Endothelial cell of umbilical vein (primary cell): ENCODE data around the gene TTLL12. TPM values are rescaled to one million over a fixed set of nuclear protein-coding genes. Genes with fewer than 3 reads are reported as not detected.

Source experiments
- BruUV-seq: library from RNA; stranded (reverse); fragments of 400-500 nt; replicated peaks from 2 replicates; lab custom pipeline; 2021; lab: Mats Ljungman, UMichigan
- CTCF ChIA-PET: fragments of 300-600, 350-600 bp; sonication (Branson Sonifier 250); formaldehyde crosslinking; loops from one replicate; lab custom pipeline; 2021; ENCODE audit warnings: antibody characterized with exemption, inconsistent platforms; lab: Charles Lee
- POLR2A ChIA-PET: fragments of 300-600, 350-600 bp; sonication (Branson Sonifier 250); formaldehyde crosslinking; loops from one replicate; lab custom pipeline; 2021; ENCODE audit warnings: antibody characterized with exemption, inconsistent platforms; lab: Charles Lee
- DNase-seq: peaks from one replicate; pipeline ENCODE4 v3.0.0-alpha.2; 2011; ENCODE audit warnings: low read depth, low spot score
- FAIRE-seq: peaks from 2 replicates; lab custom pipeline; 2011; peaks lifted over from hg19 to GRCh38; lab: Jason Lieb, UNC
- H2AFZ ChIP-seq: 2 replicates; pipeline ENCODE4 v1.6.0; 2012; ENCODE audit warnings: low read depth, low read length, control low read depth, inconsistent platforms
- H3K27ac ChIP-seq: 2 replicates; pipeline ENCODE4 v1.5.1; 2011; ENCODE audit warnings: low read depth, mild to moderate bottlenecking, control low read depth, low read length, moderate library complexity; ENCODE audit not compliant: insufficient read depth
- H3K27me3 ChIP-seq, 2 experiments: 2 replicates each; pipeline versions ENCODE4 v1.6.0 to v1.6.1; 2011; ENCODE audit warnings: low read length in 2 of 2, mixed read lengths in 1 of 2; ENCODE audit not compliant: control insufficient read depth in 2 of 2, insufficient read depth in 2 of 2
- H3K36me3 ChIP-seq, 2 experiments: 2 replicates in 1 of 2; 3 replicates in 1 of 2; pipeline ENCODE4 v1.5.1; 2011; ENCODE audit warnings: low read length in 2 of 2, mild to moderate bottlenecking in 1 of 2, moderate library complexity in 1 of 2; ENCODE audit not compliant: control insufficient read depth in 2 of 2, insufficient read depth in 2 of 2; ENCODE audit errors: extremely low read depth in 1 of 2
- H3K4me1 ChIP-seq: 3 replicates; pipeline ENCODE4 v1.5.1; 2011; ENCODE audit warnings: mild to moderate bottlenecking, low read length; ENCODE audit not compliant: control insufficient read depth, insufficient read depth; ENCODE audit errors: extremely low read depth
- H3K4me2 ChIP-seq: 2 replicates; pipeline ENCODE4 v1.6.1; 2011; ENCODE audit warnings: low read length, control low read depth, mixed read lengths; ENCODE audit not compliant: insufficient read depth
- H3K4me3 ChIP-seq, 3 experiments: fragments of 200-600 bp in 1 of 3; sonication (generic), shearing (Covaris generic) in 1 of 3; replicated peaks in 1 of 3; 2 replicates each; pipeline ENCODE4 v1.5.1; 2011 to 2016; ENCODE audit warnings: control low read depth in 3 of 3, low read length in 3 of 3, mild to moderate bottlenecking in 2 of 3, inconsistent platforms in 1 of 3, low read depth in 1 of 3, moderate library complexity in 1 of 3; ENCODE audit not compliant: insufficient read depth in 1 of 3
- H3K79me2 ChIP-seq: 2 replicates; pipeline ENCODE4 v1.6.0; 2012; ENCODE audit warnings: low read length, inconsistent platforms; ENCODE audit not compliant: control insufficient read depth, insufficient read depth
- H3K9ac ChIP-seq: replicated peaks from 2 replicates; pipeline ENCODE3; 2011; ENCODE audit warnings: low read length, control low read depth; ENCODE audit not compliant: insufficient read depth; ENCODE audit errors: extremely low read depth
- H3K9me1 ChIP-seq: replicated peaks from 3 replicates; pipeline ENCODE4 v1.6.0; 2011; ENCODE audit warnings: mild to moderate bottlenecking, low read length; ENCODE audit not compliant: control insufficient read depth, insufficient read depth; ENCODE audit errors: extremely low read depth
- H3K9me3 ChIP-seq: replicated peaks from 2 replicates; pipeline ENCODE4 v1.5.1; 2012; ENCODE audit warnings: low read length, inconsistent platforms; ENCODE audit not compliant: control insufficient read depth, insufficient read depth
- H4K20me1 ChIP-seq: replicated peaks from 2 replicates; pipeline ENCODE3; 2011; ENCODE audit warnings: mild to moderate bottlenecking, low read length; ENCODE audit not compliant: control insufficient read depth, insufficient read depth; ENCODE audit errors: extremely low read depth
- CTCF ChIP-seq, 2 donors: IDR thresholded peaks; 1 replicate in 1 of 2; 2 replicates in 1 of 2; pipeline ENCODE4 v1.5.1; 2011; ENCODE audit warnings: low read length in 2 of 2, mild to moderate bottlenecking in 2 of 2, moderate library complexity in 2 of 2, control low read depth in 1 of 2, inconsistent platforms in 1 of 2, low read depth in 1 of 2; ENCODE audit not compliant: insufficient read depth in 1 of 2; ENCODE audit errors: extremely low read depth in 1 of 2
- FOS ChIP-seq: IDR thresholded peaks from 2 replicates; pipeline ENCODE4 v1.6.1; 2011; ENCODE audit warnings: mild to moderate bottlenecking, low read length, moderate library complexity, borderline replicate concordance; ENCODE audit not compliant: insufficient read depth
- GATA2 ChIP-seq: IDR thresholded peaks from 2 replicates; pipeline ENCODE4 v1.7.0; 2011; ENCODE audit warnings: low read depth, mild to moderate bottlenecking, moderate library complexity, mixed read lengths, low read length; ENCODE audit not compliant: insufficient read length, insufficient read depth
- JUN ChIP-seq: IDR thresholded peaks from 2 replicates; pipeline ENCODE4 v1.6.1; 2011; ENCODE audit warnings: borderline replicate concordance, low read depth; ENCODE audit not compliant: insufficient read length, insufficient read depth
- POLR2A ChIP-seq: IDR thresholded peaks from 2 replicates; pipeline ENCODE4 v1.6.1; 2012; ENCODE audit warnings: low read depth, mild to moderate bottlenecking, control low read depth, low read length
- dilution Hi-C: fragments of 300-500 bp; cut with MboI; formaldehyde crosslinking; loops from one replicate; pipeline ENCODE4 v1.15.0; 2019; ENCODE audit warnings: low sequenced_read_pairs; ENCODE audit not compliant: extremely low pct_ligation_motif_present
- intact Hi-C: fragments of 100-400 bp; cut with micrococcal nuclease; formaldehyde crosslinking; loops from one replicate; pipeline ENCODE4 v1.10.0; 2022
- polyA plus RNA-seq, 4 experiments: library from polyadenylated mRNA; depleted of rRNA in 3 of 4; stranded (reverse) in 3 of 4; unstranded in 1 of 4; fragments of >200 nt; gene quantifications; 2 replicates each; pipeline versions ENCODE4 v1.2.1 to v1.2.3, GENCODE V29; 2011 to 2012; ENCODE audit warnings: missing spikeins in 1 of 4
- total RNA-seq: library from RNA; stranded (reverse); gene quantifications from 2 replicates; pipeline ENCODE4 v1.2.3, GENCODE V29; 2021

TTLL12 gene
- total and polyA plus RNA-seq, 2 donors (not counting 3 experiments of a cell fraction or from before 2014, with no cell fraction given): 26.2 to 36.5 TPM

GRCh38 chr22:43127166-43127908, 59.6 kb downstream of the TTLL12 start:
- intact Hi-C loops: no loop called here
- Histone ChIP-seq H3K4me2 (no peak overlapping the region), H3K9me1 (no peaks in the 10 kb centered on the region), H2AFZ (peak overlapping the region; percentile 17), H3K79me2 (no peaks in the 10 kb centered on the region), H3K4me1 (peaks cover 6% of the 10 kb centered on the region), H3K27ac (peak overlapping the region; percentile 20), H3K36me3 (peaks cover 0 to 4% of the 10 kb centered on the region in 2 experiments), H3K27me3 (no peaks in the 10 kb centered on the region), H3K9me3 (no peaks in the 10 kb centered on the region), H3K9ac (no peak overlapping the region), H4K20me1 (no peaks in the 10 kb centered on the region), H3K4me3 (no peak overlapping the region)
- ChIA-PET CTCF (interaction anchor here (0.9 to 1.6 kb wide), 3 partner anchors 9 to 17 kb away, joined by 3 to 5 read pairs (median 3); partner anchors contain the start of gene BIK), POLR2A (no interaction called here)
- DNase-seq (no peak), FAIRE-seq (no peak)
- dilution Hi-C loops: no loop called here
- BruUV-seq: no TSS peak
- TF ChIP-seq CTCF (IDR thresholded peaks at IDR 0.05; ENCODE audit: extremely low read depth in 1 of 2, insufficient read depth in 1 of 2, low read depth in 1 of 2, low read length in 2 of 2) (no peak), GATA2 (no peak), POLR2A (no peak), JUN (no peak), FOS (no peak)
